AG09319 (cell line): ENCODE results near the gene KCNIP4.
A peak's percentile ranks its signal among the peaks of the same experiment; 100 is the strongest.

ENCODE experiments used
- DNase-seq: peaks from one replicate; pipeline ENCODE4 v3.0.0-alpha.2; 2010; ENCODE audit warnings: low read depth; ENCODE audit errors: extremely low read depth
- CTCF ChIP-seq: IDR thresholded peaks from 2 replicates; pipeline ENCODE4 v1.5.1; 2011; ENCODE audit warnings: low read depth, mild to moderate bottlenecking, inconsistent platforms, low read length, moderate library complexity

KCNIP4 gene

DNA sequence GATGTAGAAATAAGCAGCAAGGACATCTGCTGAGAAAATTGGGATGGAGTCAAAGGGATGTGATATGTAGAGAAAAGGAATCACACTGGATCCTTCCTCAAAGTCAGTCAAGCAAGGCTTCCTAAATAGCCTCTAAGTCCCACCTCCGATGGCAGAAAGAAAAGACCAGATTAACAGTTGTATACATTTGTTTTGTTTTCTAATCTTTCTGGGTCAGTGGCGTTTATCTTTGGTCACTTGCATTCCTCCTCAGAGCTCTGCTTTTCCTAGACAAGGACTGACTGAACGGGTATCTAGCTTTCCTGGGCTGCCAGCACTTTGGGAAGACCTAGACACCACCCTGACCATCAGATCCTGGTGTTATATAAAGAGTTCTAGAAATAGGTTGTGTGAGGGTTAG lies 1225.1 kb downstream of the KCNIP4 start:
- no peak for TF ChIP-seq CTCF
- DNase-seq: no peak

DNA sequence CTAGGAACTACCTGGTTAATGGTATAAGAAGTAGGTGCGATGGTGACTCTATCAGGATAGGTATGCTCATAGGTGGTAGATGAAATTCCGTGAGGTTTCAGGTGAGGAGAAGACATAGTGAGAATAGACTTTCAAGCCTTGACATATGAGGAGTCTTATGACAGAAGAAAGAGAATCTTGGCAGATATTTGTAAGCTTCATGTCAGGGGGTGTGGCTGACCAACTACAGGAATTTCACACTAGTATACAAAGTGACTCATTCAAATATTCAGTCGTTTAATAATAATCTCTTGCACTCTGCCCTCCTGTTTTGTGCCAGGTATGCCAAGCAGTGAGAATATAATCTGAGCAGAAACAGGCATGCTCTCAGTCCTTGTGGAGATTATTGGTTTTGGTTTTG lies 1225.6 kb downstream of the KCNIP4 start:
- no peak for DNase-seq
- TF ChIP-seq CTCF: no peak

GRCh38 chr4:20711335-20711734 lies 1237.2 kb downstream of the KCNIP4 start:
- no peak for TF ChIP-seq CTCF
- DNase-seq: no peak

DNA sequence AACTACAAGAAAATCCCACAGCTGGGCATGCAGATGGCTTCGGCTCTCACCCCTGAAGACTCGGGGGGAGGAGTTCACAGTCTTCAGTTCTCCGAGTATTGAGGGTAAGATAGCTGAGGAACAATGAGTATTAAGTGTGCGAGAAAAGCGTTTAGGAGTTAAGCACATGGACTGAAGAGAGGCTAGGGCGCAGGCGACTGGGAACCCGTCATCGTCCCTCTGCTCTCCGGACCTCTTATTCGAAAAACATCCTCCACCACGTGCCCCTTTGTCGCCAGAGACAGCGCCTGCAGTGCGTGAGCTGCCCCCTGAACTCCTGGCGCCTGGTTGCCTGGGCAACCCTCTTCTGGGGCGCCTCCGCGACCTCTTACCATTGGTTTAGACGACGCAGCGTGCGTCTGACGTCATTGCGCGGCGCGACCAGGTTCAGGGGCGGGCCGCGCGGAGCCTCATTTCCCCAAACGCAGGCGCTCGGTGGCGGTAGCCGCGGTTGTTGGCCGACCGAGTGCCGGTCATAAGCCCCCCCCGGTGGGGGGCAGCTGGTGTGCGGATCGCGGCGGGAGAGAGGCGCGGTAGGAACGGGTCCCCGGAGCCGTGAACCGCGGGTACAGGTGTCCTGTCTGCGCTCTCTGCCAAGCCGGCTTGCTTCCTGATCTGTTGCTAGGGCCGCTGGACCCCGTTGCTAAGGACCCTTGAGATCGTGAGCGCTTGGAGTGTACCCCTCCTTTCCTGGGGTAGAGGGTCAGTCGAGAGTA lies 1248.4 kb downstream of the KCNIP4 start, which contains the start of gene PACRGL:
PACRGL (plus strand) TSS at position 452 of the 755 bp plus-strand sequence. CDS start 4,024 bp downstream, outside the sequence.
- peak; percentile 69 for DNase-seq
- no peak for TF ChIP-seq CTCF

DNA sequence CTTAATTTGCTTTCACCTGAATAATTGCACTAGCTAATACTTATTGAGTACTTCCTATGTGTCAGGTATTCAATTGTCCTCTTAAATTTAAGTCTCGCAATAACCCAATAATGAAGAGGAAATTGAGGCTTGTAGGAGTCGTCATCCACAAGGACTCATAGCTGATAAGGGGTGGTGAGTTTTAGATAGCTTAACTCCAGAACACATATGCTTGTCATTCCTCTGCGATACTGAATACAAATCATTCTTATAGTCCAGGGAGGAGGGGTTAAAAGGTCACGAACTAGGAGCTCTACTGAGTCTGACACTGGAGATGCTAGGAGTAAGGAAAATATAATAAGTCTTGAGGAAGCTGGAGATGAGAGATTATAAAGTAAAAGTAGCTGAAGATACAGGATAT lies 1249.8 kb downstream of the KCNIP4 start:
- DNase-seq: no peak
- TF ChIP-seq CTCF: no peak

DNA sequence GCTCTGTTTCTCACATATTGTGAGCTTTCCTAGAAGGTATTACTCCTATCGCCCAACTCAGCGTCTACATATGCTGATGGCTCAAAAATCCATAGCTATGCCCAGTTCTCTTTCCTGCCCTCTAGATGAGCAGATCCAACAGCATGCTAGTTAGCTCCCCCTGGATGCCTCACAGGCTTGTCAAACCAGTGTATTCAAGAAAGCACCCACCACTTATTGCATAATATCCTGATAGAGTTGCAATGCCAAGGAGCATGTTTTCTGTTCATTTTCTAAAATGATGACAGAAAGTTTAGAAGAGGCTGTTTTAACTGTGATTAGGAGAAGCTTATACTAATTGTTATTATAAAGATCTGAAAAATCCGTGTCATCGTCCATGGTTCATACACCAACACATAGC lies 1250.2 kb downstream of the KCNIP4 start:
- TF ChIP-seq CTCF: no peak
- no peak for DNase-seq

DNA sequence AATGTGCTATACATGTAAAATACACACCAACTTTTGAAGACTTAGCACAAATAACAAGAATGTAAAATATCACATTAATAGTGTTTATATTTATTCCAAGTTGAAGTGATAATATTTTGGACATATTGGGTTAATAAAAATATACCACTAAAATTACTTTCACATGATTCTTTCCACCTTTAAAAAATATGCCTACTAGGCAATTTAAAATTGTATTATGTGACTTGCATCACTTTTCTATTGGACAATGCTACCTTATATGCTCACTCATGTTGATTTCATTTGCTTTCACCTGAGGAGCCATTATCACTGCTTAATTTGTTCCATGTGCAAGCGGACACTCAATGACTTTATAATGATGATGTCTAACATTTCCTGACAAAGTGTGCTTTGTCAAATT lies 1251.8 kb downstream of the KCNIP4 start:
- no peak for DNase-seq
- TF ChIP-seq CTCF: no peak
